ENCODE data around the gene CITED2.

CITED2 gene

DNA sequence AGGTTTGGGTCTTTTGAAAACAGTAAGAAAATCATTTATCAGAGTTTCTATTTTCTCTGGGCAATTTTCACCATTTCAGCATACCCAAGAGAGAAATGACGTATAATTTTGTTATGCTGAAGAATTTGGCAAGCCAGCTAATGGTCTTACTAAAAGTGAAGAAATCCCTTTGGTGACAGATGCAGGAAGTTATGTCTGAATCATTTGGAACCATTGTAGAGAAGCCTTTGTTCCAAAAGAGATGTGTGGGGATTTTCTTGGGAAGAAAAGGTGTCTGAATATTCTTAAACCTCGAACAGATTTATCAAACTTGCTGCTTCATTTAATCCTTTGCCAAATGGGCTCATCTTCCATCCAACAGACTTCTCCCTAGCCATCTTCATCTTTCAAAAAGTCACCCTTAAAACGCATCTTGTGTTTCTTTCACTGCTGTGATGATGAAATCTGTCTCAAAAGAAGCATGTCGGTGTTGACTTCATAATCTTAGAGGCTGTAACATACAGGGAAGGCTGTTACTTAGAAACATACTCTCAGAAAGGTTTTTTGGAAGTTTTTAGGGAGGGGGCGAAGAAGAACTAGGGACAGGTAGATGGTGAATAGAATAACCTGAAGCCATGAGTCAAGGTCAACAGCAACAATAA lies 39.5 kb downstream of the CITED2 start:
- no peak overlapping the region for H3K4me3 ChIP-seq (ENCODE audit: low read depth, low read length)

GRCh38 chr6:139330826-139331500 lies 43.5 kb downstream of the CITED2 start:
- no peak overlapping the region for H3K4me3 ChIP-seq (ENCODE audit: low read depth, low read length)

DNA sequence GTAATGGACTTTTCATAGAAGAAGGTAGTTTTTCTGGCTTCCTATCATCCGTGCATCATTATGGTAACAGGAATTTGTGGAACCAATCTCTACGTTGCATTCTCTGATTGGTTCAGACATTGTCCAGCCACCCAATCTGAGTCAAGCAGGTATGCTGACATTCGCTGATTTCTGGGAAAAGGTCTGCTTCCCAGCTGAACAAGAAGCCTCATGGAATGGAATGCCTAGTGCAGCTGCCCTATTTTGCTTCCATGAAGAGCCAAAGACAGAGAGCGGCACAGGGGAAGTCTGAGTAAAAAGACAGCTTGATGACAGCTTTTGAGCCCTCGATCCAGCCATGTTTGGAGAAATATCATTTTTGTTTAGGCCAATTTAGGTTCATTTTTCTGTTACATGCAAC lies 44.1 kb downstream of the CITED2 start:
- H3K4me3 ChIP-seq (ENCODE audit: low read depth, low read length): no peak overlapping the region

- no peak overlapping the region for H3K4me3 ChIP-seq (ENCODE audit: low read depth, low read length)
Observed at GRCh38 chr6:139329224-139329623, 45.2 kb downstream of the CITED2 start.

DNA sequence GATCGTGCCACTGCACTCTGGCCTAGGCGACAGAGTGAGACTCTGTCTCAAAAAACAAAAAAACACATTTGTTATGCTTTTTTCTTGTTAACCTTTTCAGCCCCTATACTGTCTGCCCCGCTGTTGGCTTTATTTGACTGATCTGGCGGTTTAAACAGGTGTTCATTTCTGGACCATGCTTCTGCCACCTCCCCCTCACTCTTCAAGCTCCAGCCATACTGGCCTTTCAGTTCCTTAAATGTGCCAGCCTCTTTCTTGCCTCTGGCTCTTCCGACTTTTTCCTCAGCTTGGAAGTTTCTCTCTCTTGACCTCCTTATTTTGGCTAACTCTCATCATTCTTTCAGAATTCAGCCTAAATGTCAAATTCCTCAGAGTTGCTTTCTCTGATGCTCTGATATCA lies 47.4 kb downstream of the CITED2 start:
- no peak overlapping the region for H3K4me3 ChIP-seq (ENCODE audit: low read depth, low read length)

DNA sequence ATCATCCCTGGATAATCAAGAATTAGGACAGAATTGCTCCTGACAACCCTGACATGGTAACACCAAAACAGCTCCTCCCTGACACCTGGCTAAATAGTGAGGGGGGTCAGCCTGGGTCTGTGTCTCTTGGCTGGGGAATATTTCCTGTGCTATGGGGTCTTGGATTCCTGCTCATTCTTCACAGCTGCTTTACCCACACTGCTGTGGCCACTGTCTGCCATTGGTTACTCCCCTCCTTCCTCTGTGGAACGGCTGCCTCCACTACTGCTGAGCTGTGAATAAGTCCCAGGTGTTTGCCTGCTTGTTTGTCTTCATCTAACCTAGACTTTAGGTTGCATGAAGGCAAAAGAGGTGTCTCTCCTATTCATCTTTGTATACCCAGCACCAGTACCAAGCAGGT lies 48.8 kb downstream of the CITED2 start:
- no peak overlapping the region for H3K4me3 ChIP-seq (ENCODE audit: low read depth, low read length)

DNA sequence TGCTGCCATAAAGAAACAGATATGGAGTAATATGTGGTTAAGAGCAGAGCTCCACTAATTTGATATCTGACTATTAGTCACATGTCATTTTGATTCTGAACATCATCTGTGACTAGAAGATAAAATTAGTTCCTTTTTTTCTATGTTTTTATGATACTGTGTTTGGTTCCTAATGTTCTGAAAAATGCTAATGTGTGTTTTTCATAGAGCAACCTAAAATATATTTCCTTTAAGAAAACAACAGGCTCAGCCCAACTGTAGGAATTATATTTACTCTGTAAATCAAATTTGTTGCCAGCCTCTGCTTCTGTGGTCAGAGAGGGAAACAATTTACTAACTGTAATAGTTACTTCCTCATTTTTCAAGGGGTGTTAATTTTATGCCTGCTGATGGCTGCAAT lies 49.3 kb downstream of the CITED2 start:
- H3K4me3 ChIP-seq (ENCODE audit: low read depth, low read length): no peak overlapping the region

DNA sequence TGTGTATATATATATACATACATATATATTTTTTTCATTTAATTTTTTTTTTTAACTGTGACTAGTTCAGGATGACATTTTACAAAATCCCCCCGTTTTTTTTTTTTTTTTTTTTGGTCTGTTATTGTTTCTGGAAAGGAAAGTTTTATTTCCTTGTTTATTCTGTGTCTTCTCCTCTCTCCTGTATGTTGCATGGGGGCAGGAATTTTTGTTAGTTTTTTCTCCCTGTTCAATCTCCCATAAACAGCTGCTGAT lies 50.2 kb downstream of the CITED2 start:
- H3K4me3 ChIP-seq (ENCODE audit: low read depth, low read length): no peak overlapping the region

GRCh38 chr6:139323511-139324300 lies 50.7 kb downstream of the CITED2 start:
- H3K4me3 ChIP-seq (ENCODE audit: low read depth, low read length): no peak overlapping the region

All from iPS-11a (cell line).